ENCODE results near the gene TUG1.

Gene TUG1

GRCh38 chr22:30931541-30932300 lies 37.3 kb upstream of the TUG1 start:
- no peak overlapping the region for H3K27ac ChIP-seq (ENCODE audit: low read depth, low read length)
- no peaks in the 10 kb centered on the region for H3K79me2 ChIP-seq (ENCODE audit: control insufficient read depth, insufficient read depth, low read length, unreplicated experiment)
- H3K27me3 ChIP-seq (ENCODE audit: insufficient read depth, low read length), result no peaks in the 10 kb centered on the region
- no peak overlapping the region for H2AFZ ChIP-seq (ENCODE audit: low read length, unreplicated experiment)
- no peak overlapping the region for H3K4me3 ChIP-seq (ENCODE audit: low read depth, low read length)
- H3K36me3 ChIP-seq (ENCODE audit: insufficient read depth, low read length), result 0 out of 2 replicates have a peak, but pooled peaks cover 3% of the 10 kb centered on the region
- H3K4me1 ChIP-seq (ENCODE audit: control insufficient read depth, insufficient read depth, low read length, unreplicated experiment), result no peaks in the 10 kb centered on the region

DNA sequence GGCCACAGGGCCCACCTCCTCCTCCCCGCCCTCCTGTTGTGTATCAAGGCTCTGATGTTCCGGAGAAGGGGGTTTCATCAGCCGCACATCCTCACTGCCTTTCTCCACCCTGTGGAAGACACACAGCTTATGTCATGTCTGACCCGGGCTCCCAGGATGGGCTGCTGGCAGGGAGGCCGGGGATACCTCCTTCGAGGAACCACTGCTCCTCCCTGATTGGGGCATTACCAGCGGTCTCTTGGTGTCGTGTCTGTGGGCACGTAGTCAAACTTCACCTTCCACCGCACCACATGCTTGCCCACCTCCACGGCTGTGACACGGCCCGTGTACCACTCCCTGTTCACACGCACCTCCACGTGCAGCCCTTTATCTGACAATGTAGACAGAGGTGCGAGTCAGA lies 36.4 kb upstream of the TUG1 start:
- Histone ChIP-seq H3K4me3 (ENCODE audit: low read depth, low read length) (no peak overlapping the region), H3K27ac (ENCODE audit: low read depth, low read length) (no peak overlapping the region), H3K4me1 (ENCODE audit: control insufficient read depth, insufficient read depth, low read length, unreplicated experiment) (no peaks in the 10 kb centered on the region), H3K36me3 (ENCODE audit: insufficient read depth, low read length) (0 out of 2 replicates have a peak, but pooled peaks cover 3% of the 10 kb centered on the region), H3K79me2 (ENCODE audit: control insufficient read depth, insufficient read depth, low read length, unreplicated experiment) (no peaks in the 10 kb centered on the region), H2AFZ (ENCODE audit: low read length, unreplicated experiment) (no peak overlapping the region), H3K27me3 (ENCODE audit: insufficient read depth, low read length) (no peaks in the 10 kb centered on the region)

GRCh38 chr22:30933457-30933856 lies 35.6 kb upstream of the TUG1 start:
- 0 out of 2 replicates have a peak, but pooled peaks cover 3% of the 10 kb centered on the region for H3K36me3 ChIP-seq (ENCODE audit: insufficient read depth, low read length)
- no peaks in the 10 kb centered on the region for H3K79me2 ChIP-seq (ENCODE audit: control insufficient read depth, insufficient read depth, low read length, unreplicated experiment)
- H3K27ac ChIP-seq (ENCODE audit: low read depth, low read length), result no peak overlapping the region
- no peaks in the 10 kb centered on the region for H3K27me3 ChIP-seq (ENCODE audit: insufficient read depth, low read length)
- H3K4me1 ChIP-seq (ENCODE audit: control insufficient read depth, insufficient read depth, low read length, unreplicated experiment), result no peaks in the 10 kb centered on the region
- no peak overlapping the region for H3K4me3 ChIP-seq (ENCODE audit: low read depth, low read length)
- H2AFZ ChIP-seq (ENCODE audit: low read length, unreplicated experiment), result no peak overlapping the region

DNA sequence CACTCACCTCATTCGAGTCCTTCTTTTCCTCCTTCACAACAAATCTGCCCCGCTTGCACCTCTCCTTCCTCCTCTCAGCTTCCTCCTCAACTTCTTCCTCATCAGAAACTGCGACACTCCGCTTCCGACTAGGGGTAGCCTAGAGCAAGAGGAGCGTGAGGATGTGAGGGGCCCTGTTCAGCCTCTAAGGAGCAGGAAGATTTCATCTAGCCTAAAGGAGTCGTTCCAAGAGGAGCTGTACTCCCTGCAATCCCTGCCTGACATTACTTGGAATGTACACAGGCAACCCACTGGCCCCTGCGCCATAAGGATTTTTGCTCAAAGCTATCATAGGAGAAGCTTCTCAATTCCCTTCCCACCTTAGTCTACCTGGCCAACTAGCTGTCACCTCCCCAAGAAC lies 35.0 kb upstream of the TUG1 start:
- H3K36me3 ChIP-seq (ENCODE audit: insufficient read depth, low read length), result no peaks in the 10 kb centered on the region
- no peak overlapping the region for H3K4me3 ChIP-seq (ENCODE audit: low read depth, low read length)
- H3K27ac ChIP-seq (ENCODE audit: low read depth, low read length), result no peak overlapping the region
- H2AFZ ChIP-seq (ENCODE audit: low read length, unreplicated experiment), result no peak overlapping the region
- H3K4me1 ChIP-seq (ENCODE audit: control insufficient read depth, insufficient read depth, low read length, unreplicated experiment), result no peaks in the 10 kb centered on the region
- no peaks in the 10 kb centered on the region for H3K27me3 ChIP-seq (ENCODE audit: insufficient read depth, low read length)
- no peaks in the 10 kb centered on the region for H3K79me2 ChIP-seq (ENCODE audit: control insufficient read depth, insufficient read depth, low read length, unreplicated experiment)

GRCh38 chr22:30940685-30941362 lies 28.2 kb upstream of the TUG1 start:
- Histone ChIP-seq H3K4me1 (ENCODE audit: control insufficient read depth, insufficient read depth, low read length, unreplicated experiment) (no peaks in the 10 kb centered on the region), H3K79me2 (ENCODE audit: control insufficient read depth, insufficient read depth, low read length, unreplicated experiment) (no peaks in the 10 kb centered on the region), H3K27ac (ENCODE audit: low read depth, low read length) (no peak overlapping the region), H3K4me3 (ENCODE audit: low read depth, low read length) (no peak overlapping the region), H3K36me3 (ENCODE audit: insufficient read depth, low read length) (peaks cover 3% of the 10 kb centered on the region; the same call in 1 of the 2 replicates), H2AFZ (ENCODE audit: low read length, unreplicated experiment) (no peak overlapping the region), H3K27me3 (ENCODE audit: insufficient read depth, low read length) (no peaks in the 10 kb centered on the region)

DNA sequence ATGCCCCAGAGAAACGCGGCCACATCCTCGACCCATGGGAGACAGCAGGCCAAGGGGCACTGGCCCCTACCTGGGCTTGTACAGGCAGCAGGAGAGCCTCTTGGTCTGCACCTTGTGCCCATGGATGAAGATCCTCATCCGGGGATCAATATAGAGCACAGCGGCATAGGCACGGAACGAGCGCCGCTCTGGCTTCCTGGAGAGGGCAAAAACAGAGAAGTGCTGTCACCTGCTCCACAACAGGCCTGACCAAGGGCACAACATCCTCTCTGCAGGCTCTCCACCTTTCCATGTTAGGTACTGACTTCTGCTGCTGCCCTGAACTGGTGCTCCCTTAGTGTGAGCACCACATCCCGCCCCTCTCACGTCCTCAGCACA lies 27.7 kb upstream of the TUG1 start:
- H3K79me2 ChIP-seq (ENCODE audit: control insufficient read depth, insufficient read depth, low read length, unreplicated experiment), result no peaks in the 10 kb centered on the region
- H2AFZ ChIP-seq (ENCODE audit: low read length, unreplicated experiment), result no peak overlapping the region
- H3K4me3 ChIP-seq (ENCODE audit: low read depth, low read length), result no peak overlapping the region
- no peak overlapping the region for H3K27ac ChIP-seq (ENCODE audit: low read depth, low read length)
- no peaks in the 10 kb centered on the region for H3K27me3 ChIP-seq (ENCODE audit: insufficient read depth, low read length)
- peaks cover 6% of the 10 kb centered on the region; the same call in 1 of the 2 replicates for H3K36me3 ChIP-seq (ENCODE audit: insufficient read depth, low read length)
- no peaks in the 10 kb centered on the region for H3K4me1 ChIP-seq (ENCODE audit: control insufficient read depth, insufficient read depth, low read length, unreplicated experiment)

GRCh38 chr22:30943368-30943767 lies 25.7 kb upstream of the TUG1 start:
- H3K27me3 ChIP-seq (ENCODE audit: insufficient read depth, low read length), result no peaks in the 10 kb centered on the region
- peaks cover 11% of the 10 kb centered on the region; the same call in 1 of the 2 replicates for H3K36me3 ChIP-seq (ENCODE audit: insufficient read depth, low read length)
- no peaks in the 10 kb centered on the region for H3K4me1 ChIP-seq (ENCODE audit: control insufficient read depth, insufficient read depth, low read length, unreplicated experiment)
- H3K27ac ChIP-seq (ENCODE audit: low read depth, low read length), result no peak overlapping the region
- H3K79me2 ChIP-seq (ENCODE audit: control insufficient read depth, insufficient read depth, low read length, unreplicated experiment), result no peaks in the 10 kb centered on the region
- no peak overlapping the region for H3K4me3 ChIP-seq (ENCODE audit: low read depth, low read length)
- no peak overlapping the region for H2AFZ ChIP-seq (ENCODE audit: low read length, unreplicated experiment)

DNA sequence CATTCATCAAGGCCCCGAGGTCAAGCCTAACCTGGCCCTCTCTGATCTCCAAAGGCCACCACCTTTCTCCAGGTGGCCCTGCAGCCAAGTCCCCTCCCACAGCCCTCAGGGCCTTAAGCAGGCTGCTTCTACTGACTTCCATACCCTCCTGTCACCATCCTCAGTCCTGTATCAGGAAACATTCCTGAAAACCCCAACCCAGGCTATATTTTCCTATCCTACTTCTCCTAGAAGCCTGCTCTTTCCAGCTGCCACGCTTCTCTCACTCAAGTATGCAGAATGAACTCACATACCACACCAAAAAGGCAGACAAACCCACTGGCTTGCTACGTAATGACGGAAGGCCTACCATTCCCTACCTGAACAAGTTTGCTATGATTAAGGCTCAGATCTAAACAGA lies 24.1 kb upstream of the TUG1 start:
- peaks cover 6% of the 10 kb centered on the region for H3K4me1 ChIP-seq (ENCODE audit: control insufficient read depth, insufficient read depth, low read length, unreplicated experiment)
- H2AFZ ChIP-seq (ENCODE audit: low read length, unreplicated experiment), result no peak overlapping the region
- no peaks in the 10 kb centered on the region for H3K27me3 ChIP-seq (ENCODE audit: insufficient read depth, low read length)
- H3K79me2 ChIP-seq (ENCODE audit: control insufficient read depth, insufficient read depth, low read length, unreplicated experiment), result no peaks in the 10 kb centered on the region
- H3K36me3 ChIP-seq (ENCODE audit: insufficient read depth, low read length), result peaks cover 17% of the 10 kb centered on the region; the same call in 1 of the 2 replicates
- H3K27ac ChIP-seq (ENCODE audit: low read depth, low read length), result no peak overlapping the region
- H3K4me3 ChIP-seq (ENCODE audit: low read depth, low read length), result no peak overlapping the region

DNA sequence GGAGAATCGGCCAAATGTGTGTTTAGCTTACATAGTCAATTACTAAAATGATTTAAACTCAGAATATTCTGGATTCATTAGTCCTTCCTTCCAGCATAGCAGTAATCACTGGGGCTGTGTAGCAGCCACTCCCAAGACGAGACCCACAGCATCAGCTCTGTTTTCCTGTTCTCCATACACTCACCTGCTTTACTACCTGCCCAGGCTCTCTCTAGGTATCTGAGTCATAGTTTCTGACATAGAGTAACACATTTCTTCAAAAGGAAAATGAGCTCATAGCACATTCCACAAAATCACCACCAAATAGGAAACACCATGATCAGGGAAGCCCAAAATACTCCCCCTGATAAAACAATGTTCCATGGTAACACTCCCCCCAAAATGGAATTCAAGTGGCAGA lies 23.4 kb upstream of the TUG1 start:
- H3K36me3 ChIP-seq (ENCODE audit: insufficient read depth, low read length), result peaks cover 17% of the 10 kb centered on the region; the same call in 1 of the 2 replicates
- no peak overlapping the region for H3K27ac ChIP-seq (ENCODE audit: low read depth, low read length)
- H3K27me3 ChIP-seq (ENCODE audit: insufficient read depth, low read length), result no peaks in the 10 kb centered on the region

DNA sequence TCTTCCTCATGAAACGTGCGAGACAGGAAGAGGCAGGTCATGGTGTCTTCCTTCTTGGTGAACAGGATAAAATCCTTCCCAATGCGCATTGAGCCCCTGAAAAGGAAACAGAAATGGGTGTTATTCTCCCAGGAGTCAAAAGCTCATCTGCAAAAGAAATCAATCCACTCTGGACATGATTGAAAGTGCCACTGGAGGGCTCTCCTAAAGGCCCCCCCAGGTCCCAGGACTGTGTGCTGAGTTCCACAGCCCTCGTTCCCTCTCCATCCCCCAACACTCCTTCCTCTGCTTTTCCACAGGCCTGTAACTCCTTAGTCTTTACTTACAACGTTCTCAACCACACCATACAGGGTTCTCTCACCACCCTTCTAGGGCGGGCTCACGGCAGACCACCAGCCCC lies 22.7 kb upstream of the TUG1 start:
- H3K36me3 ChIP-seq (ENCODE audit: insufficient read depth, low read length), result peaks cover 17% of the 10 kb centered on the region; the same call in 1 of the 2 replicates
- H3K27me3 ChIP-seq (ENCODE audit: insufficient read depth, low read length), result no peaks in the 10 kb centered on the region
- no peaks in the 10 kb centered on the region for H3K79me2 ChIP-seq (ENCODE audit: control insufficient read depth, insufficient read depth, low read length, unreplicated experiment)
- H2AFZ ChIP-seq (ENCODE audit: low read length, unreplicated experiment), result no peak overlapping the region
- H3K4me3 ChIP-seq (ENCODE audit: low read depth, low read length), result no peak overlapping the region
- H3K4me1 ChIP-seq (ENCODE audit: control insufficient read depth, insufficient read depth, low read length, unreplicated experiment), result peaks cover 6% of the 10 kb centered on the region
- H3K27ac ChIP-seq (ENCODE audit: low read depth, low read length), result no peak overlapping the region

More for the DNA sequence above, 23.4 kb upstream of the TUG1 start:
- Histone ChIP-seq H3K4me1 (ENCODE audit: control insufficient read depth, insufficient read depth, low read length, unreplicated experiment) (peaks cover 6% of the 10 kb centered on the region), H3K79me2 (ENCODE audit: control insufficient read depth, insufficient read depth, low read length, unreplicated experiment) (no peaks in the 10 kb centered on the region), H2AFZ (ENCODE audit: low read length, unreplicated experiment) (no peak overlapping the region), H3K4me3 (ENCODE audit: low read depth, low read length) (no peak overlapping the region)
